HG03520 (cell line): ENCODE results near the gene ARHGAP6.

Experiments used
- ATAC-seq: cut with Tn5 transposase; IDR thresholded peaks from one replicate; pipeline ENCODE4 v1.9.1; 2021; ENCODE audit warnings: mild to moderate bottlenecking, moderate library complexity; ENCODE audit not compliant: unreplicated experiment

ARHGAP6 gene

DNA sequence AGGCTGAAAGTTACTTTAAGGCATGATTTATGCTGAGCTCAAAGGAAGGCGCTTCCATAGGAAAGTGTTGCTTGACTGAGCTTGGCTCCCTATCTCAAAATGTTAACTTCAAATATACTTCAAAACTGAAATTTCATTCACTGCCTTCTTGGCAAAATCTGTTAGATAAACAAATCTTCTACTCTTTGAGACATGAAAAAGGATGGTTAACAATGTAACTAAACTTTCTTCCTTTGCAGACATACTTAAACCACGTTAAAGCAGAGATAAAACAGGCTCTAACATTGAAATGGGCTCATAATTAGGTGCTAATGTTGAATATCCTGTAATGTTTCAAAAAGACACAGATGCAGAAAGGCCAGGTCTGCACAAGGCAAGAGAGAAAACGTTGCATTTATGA lies 262.1 kb downstream of the ARHGAP6 start:
- no peak for ATAC-seq

DNA sequence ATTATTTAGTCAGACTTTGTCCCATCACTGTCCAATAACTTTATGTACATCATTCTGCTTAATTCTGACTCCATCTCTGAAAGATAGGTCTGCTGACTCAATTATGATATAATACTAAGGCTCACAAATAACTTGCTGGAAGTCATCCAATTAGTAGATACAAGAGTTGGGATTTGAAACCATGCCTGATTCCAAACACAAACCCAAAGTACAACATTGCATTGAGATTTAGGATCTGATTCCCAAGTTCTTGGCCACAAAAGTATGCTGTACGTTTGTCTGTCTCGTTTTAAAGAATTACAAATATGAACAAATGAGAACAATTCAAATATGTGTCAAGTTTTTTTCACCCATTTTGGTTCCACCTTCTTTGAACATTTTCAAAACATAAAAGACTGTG lies 263.8 kb downstream of the ARHGAP6 start:
- no peak for ATAC-seq

DNA sequence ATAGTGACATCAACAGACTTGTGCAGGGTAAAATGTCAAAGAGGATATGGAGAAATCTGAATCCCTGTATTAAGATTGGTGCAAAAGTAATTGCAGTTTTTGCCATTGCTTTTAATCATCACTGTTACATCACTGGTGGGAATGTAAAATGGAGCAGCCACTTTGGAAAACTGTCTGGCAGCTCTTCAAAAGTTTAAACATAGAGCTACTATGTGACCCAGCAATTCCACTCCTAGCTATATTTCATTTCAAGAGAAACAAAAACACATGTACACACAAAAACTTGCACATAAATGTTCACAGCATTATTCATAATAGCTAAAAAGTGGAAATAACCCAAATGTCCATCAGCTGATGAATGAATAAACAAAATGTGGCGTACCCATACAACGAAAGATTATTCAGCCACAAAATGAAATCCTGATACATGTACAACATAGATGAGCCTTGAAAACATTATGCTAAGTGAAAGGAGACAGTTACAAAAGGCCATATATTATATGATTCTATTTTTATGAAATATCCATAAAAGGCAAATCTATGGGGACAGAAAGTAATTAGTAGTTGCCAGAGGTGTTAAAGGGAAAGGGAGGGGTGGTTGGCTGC lies 266.1 kb downstream of the ARHGAP6 start:
- no peak for ATAC-seq

DNA sequence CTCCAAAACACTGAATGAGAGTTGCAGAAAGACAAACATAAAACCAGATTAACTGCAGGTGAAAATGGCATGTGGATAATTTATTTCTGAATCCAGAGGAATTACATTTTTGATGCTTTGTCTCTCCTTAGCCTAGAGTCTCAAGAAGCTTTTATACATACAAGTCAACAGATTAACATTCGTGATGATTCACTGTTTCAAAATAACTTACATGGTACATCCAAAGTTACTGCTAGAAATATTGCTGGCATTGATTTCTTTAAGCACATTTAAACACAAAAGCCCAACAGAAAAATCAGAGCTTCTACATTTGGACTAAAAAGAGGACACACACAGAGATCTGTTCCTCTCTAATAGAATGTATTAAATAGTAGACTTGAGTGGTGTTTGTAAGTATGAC lies 266.9 kb downstream of the ARHGAP6 start:
- no peak for ATAC-seq

DNA sequence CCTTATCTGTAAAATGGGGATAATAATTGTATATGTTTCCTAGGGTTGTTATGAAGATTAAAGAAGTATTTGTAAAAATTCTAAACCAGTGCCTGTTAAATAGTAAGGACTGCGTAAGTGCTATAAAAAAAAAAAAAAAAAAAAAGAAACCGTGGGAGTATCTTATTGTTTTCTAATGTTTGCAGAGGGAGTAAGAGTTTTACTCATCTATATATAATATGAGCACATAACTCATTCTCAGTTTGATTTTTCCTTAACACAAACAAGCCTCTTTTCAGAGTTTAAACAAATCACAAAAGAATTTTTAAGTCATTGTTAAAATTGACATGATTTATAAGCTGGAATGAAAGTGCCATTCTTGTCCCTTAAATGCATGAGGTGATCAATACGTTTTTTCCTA lies 267.6 kb downstream of the ARHGAP6 start:
- no peak for ATAC-seq

DNA sequence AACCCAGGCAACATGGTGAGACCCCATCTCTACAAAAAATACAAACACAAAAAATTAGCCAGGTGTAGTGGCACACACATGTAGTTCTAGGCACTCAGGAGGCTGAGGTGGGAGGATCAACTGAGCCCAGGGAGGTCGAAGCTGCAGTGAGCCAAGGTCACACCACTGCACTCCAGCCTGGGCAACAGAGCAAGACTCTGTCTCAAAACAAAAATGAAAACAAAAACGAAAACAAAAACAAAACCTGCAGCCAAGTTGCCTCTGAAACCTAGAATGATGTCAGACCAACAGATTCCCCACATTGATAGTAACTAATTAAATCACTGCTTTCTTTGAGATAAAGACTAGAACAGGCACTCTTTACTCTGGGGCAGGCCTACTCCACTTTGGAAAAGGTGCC lies 268.0 kb downstream of the ARHGAP6 start:
- ATAC-seq, result peak; percentile 86

DNA sequence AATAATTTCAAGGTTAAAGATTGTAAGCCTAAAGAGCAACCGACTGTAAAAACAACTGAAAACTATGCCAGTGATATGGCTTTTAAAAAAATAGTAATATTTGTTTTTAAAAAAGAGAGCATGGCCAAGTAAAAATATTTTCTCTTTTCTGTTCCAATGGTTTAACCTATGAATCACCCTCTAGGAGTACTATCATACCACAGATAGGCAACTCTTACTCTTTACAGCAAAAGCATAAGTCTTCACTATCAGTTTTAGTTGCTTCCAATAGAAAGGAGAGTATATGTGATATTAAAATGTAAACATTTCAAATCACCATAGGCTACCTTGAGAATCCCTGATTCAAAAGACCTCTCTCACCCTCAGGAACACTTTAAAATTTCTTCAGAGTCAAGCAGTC lies 269.9 kb downstream of the ARHGAP6 start:
- no peak for ATAC-seq

DNA sequence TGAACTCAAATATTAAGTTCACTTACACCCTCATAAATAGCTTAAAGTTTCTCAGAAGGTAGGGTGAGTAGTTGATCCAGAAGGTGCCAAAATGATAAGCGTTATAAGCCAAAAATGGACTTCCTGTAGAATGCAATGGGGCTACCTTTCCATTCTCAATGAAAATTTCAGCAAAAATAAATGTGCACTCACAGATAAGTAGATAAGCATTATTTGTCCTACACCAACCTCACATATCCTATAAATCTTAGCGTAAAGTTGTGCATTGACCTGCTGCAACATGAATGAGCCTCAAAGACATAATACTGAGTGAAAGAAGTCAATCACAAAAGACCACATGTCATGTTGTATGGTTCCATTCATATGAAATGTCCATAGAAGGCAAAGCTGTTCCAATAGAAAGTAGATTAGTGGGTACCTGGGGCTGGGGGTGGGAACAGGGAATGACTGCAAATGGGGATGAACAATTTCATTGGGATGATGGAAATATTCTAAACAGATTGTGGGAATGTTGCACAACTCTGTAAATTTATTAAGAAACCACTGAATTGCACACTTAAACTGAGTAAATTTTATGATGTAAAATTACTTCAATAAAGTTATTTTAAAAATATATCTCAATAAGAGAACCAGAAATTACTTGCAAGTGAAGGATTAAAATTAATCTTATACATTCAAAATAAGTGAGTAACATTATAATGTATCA lies 271.6 kb downstream of the ARHGAP6 start:
- ATAC-seq, result no peak

DNA sequence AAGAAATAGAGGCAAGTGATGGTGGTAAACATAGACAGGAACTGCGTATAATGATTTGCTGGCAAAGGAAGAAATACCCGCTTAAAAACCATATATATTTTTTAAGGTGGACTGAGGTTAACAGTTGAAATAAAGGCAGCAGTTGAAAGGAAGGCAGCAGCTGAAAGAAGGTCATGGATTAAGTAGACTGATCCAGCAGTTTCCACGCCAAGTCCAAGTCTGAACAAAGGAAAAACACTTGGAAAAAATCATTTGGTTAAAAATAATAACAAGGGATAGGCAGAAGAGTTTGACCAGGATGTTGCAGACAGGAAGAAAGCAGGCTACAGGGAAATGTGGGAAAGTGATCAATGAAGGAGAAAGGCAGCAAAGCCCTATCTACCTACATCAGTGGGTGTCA lies 278.9 kb downstream of the ARHGAP6 start:
- no peak for ATAC-seq

DNA sequence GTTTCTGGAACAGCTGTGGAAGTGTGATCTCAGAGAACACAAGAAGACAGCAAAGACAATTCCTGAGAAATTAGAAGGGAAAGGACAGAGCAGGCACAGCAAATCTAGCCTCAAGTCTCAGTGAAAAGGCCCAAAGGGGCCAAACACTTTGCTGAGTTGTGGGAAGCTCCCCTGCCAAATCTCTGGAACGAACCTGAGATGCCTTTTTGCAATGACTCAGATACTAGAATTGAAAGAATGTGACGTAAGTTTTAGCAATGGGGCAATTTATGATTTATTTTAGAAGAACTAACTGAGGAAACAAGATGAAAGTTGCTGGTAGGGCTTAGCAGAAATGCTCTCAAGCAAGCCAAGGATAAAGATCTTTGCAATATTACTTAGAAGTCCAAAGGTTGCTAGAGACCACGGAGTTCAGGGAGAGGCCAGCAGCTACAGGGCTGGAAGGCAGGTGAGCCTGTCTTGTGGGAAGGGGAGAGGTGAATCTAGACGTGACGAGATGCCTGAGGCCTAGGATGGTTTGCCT lies 279.7 kb downstream of the ARHGAP6 start:
- ATAC-seq, result no peak

DNA sequence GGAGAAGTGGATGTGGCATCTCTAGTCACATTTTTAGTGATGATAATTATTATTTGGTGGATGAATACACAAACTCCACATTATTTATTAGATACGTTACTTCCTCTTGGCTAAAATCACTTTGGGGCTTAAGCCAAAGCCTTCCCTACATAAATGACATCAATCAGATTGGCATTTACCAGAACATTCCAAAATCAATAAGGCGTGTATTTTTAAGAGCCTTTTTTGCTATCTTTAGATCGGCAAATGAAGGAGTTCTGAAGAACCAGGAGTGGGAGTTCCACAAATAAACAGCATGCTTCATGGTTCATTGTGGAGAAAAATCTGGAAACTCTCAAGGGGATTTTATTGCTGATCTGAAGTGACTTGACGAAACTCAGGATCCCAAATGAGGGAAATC lies 282.8 kb downstream of the ARHGAP6 start:
- ATAC-seq, result no peak

DNA sequence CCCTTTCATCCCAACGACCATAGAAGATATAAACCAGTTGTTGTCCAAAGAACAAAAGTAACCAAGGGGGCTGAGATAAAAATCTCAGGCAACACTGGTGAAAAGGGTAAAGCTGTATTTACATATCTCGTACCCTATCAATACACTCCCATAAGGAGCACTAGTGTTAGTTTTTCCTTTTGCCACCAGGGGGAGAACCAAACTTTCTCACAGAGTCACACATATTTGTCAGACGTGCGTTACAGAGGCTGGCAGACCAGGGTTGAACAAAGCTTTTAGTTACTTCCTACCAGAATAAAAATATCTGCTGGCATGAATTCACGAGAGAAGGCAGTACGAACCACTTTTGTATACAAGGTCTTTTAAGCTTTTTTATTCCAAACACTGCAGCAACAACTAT lies 284.3 kb downstream of the ARHGAP6 start:
- ATAC-seq, result peak; percentile 92

DNA sequence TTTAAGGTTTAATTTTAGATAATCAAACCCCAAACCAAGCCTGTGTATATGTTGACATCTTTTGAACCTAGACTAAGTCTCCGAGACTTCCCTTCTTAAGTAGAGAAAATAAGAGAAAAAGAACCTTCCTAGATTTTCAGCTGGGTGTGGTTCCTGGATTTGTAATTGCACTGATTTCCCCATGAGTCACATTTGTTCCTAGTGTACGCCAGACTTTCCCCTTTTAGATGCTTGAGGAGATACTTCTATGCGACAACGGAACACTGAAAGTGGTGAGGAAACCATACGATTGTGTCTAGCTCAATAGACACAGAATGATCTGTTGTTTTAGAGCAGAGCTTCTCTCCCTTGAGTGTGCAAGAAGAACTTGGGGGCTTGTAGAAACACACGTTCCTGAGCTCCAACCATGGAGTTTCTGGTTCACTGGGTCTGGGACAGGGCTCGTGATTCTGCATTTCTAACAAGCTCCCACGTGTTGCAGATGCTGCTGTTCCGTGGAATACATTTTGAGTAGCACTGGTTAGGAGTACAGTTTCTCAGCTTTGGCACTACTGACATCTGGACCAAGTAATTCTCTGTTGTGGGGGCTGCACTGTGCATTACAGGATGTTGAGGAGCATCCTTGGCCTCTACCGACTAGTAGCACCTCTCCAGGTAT lies 285.4 kb downstream of the ARHGAP6 start:
- ATAC-seq, result no peak

DNA sequence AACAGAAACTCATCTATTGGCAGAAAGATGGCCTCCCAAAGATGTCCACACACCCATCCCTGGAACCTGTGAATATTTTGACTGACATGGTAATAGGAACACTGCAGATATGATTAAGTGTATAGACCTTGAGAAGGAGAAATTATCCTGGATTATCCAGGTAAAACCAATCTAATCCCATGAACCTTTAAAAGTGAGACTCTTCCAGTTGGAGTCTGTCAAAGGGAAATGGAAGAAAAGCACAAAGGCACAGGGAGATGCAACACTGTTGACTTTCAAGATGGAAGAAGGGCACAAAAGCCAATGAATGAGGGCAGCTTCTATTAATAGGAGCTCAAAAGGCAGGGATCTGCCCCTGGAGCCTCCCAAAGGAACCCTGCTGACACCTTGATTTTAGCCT lies 289.6 kb downstream of the ARHGAP6 start:
- ATAC-seq, result no peak

DNA sequence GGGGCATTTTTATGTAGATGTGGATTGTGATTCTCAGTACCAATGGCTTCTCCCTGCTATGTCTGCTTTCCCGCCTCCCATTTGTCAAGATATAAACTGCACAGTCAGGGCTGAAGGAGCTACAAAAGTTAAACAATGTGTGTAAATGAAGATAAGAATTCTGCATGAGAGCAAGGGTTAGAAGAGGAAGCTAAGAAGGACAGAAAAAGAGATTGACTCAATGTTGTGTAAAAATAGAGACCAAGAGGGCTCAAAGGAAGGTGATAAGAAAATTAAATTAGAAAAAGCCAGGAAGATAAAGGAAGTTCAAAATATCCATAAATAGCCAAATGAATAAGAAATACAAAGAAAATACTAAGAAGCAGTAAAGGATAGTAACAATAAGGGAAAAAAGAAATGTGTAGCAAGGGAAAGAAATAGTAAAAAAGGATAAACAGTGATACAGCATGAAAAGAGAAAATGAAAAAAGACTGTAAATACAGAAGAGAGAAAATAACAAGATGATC lies 290.1 kb downstream of the ARHGAP6 start:
- ATAC-seq, result no peak

DNA sequence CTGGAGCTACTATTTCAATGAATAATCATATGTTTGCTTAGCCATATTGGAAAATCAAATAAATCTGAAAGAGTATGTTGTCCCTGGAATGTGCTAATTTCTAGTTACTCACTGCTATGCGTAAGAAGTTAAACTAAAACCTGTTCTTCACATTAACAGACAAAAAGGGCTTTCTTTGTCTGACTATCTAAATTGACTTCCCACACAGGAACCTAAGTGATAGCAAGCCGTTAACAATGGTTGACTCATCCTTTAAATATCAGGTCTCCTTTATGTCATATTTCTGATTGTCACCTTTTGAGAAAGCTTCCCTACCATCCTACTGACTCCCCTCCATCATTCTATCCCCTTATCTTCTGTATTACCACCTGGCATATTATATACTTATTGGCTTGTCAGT lies 291.1 kb downstream of the ARHGAP6 start:
- no peak for ATAC-seq

DNA sequence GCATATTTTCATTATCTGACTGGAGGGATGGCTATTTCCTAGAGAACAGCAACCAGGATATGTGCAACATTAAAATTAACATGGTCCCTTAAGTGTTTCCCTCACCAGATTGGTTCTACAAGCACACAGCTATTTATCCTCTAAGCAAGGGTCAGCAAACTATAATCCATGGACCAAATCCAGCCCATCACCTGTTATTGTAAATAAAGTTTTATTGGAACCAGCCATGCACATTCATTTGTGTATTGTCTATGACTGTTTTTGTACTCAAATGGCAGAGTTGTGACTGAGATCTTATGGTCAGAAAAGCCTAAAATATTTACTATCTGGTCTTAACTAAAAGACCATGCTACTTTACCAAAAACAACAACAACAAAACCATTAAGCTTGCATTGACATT lies 294.6 kb downstream of the ARHGAP6 start:
- no peak for ATAC-seq

DNA sequence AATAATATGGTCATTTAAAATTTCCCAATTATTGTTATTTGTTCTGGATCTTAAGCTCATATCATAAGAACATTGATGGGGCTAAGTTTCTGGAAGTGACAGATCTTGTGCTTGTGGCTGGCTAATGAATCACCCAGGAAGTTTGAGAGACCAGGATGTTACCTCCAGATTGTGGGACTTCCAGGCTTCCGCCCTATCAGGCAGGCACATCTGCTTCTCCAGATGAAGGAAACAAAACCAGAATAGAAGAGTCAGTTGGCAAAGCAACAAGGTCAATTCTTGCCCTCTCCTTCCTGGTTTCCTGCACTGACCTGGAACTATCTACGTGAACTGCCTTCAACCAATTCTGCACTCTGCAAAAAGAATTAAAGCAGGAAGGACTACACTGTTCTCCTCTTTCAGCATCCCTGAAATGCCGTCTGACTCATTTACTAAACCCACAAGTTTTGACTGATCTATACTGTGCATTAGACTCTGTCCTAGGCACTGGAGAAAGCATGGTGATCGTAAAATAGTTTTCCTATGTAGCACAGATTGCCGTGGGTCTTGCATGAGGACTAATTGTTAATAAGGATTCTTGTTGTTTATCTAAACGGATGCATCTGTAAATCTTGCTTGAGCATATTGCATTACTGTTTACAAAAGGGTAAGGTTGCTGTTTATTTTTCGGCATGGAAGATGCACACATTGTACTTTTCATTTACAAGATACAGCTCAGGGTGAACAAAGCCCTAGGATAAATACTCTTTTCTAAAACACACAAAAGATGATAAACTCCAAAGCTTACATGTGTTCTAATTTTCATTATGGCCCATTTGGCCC lies 297.9 kb downstream of the ARHGAP6 start:
- no peak for ATAC-seq

DNA sequence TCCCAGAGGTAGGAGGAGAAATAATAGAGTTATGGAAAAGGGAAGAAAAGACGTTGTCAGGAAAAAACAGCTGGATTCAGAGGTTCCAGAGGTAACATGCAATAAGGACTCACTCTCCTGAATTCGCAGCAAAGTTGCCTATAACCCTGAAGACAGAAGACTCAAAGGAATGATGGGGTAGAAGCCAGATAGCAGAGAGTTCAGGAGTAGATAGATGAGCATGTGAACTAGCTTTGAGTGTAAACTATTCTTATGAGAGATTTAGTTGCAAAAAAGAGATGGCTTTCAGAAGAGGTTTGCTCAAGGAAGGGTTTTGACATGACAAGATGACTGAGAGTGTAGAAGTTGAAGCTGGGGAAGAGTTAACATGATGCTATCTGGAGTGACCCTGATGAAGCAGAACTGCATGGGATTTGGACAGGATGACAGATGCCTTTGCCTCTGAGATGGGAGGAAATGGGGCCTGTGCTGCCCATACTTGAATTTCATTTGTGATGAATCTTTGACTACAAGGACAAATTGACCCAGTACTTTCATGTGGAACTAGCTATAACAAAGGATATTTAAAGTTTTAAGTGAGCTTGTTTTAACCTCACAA lies 298.6 kb downstream of the ARHGAP6 start:
- ATAC-seq, result no peak

DNA sequence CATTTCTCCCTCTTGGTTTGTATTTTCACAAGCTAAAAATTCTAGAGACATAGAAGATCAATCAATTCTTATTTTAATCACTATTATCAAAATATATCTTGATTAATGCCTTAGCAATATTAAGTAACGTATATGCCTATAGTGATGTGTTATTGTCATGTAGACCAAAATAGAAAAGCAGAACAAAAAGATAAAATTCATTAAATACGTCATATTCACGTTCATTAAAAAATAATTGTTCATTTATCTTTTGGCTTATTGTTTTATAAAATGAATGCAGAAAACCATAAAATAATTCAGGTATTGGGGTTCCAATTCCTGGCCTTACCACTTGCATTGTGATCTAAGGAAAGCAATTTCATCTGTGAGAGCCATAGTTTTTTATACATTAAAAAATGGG lies 300.3 kb downstream of the ARHGAP6 start:
- no peak for ATAC-seq

DNA sequence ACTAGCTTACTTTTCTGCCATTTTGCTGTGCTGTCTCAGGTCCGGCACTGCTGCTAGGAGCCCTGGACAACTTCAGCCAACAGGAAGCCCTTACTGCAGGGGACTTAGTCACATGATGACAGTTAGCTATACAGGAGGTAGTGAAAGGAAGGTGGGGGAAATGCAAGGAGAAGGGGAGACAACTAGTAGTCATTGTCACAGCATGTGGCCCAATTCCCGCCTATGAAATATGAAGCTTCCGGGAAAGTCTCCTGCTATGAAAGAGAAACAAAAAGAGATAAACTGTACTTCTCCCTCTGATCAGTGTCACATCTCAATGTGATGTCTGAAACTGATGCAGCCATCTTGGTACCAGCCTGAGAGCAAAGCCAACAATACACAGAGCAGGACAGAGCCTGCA lies 300.9 kb downstream of the ARHGAP6 start:
- ATAC-seq, result no peak
